GM15510 (cell line): ENCODE data around the gene WASHC3.

ENCODE experiments used
- POLR2A ChIP-seq: IDR thresholded peaks from 3 replicates; pipeline ENCODE4 v1.6.1; 2011; ENCODE audit warnings: borderline replicate concordance; ENCODE audit not compliant: insufficient read length; ENCODE audit errors: extremely low read depth

WASHC3 gene

GRCh38 chr12:102061560-102062418, at the start of gene WASHC3:
WASHC3 (minus strand) TSS chr12:102061991; CDS start chr12:102061962, 29 bp downstream.
- peak; percentile 74 for TF ChIP-seq POLR2A

GRCh38 chr12:102110782-102111181, 49.0 kb upstream of the WASHC3 start:
- TF ChIP-seq POLR2A: no peak

- TF ChIP-seq POLR2A: no peak
Observed at GRCh38 chr12:102107970-102108369, 46.2 kb upstream of the WASHC3 start.

- TF ChIP-seq POLR2A: no peak
Observed at GRCh38 chr12:102106905-102107304, 45.1 kb upstream of the WASHC3 start.

- no peak for TF ChIP-seq POLR2A
Observed at GRCh38 chr12:102096855-102097254, 35.1 kb upstream of the WASHC3 start.

- no peak for TF ChIP-seq POLR2A
Observed at GRCh38 chr12:102095677-102096263, 34.0 kb upstream of the WASHC3 start.

GRCh38 chr12:102093319-102093718, 31.5 kb upstream of the WASHC3 start:
- TF ChIP-seq POLR2A: no peak

GRCh38 chr12:102080842-102081241, 19.1 kb upstream of the WASHC3 start:
- TF ChIP-seq POLR2A: no peak

GRCh38 chr12:102069707-102070106, 7.9 kb upstream of the WASHC3 start:
- TF ChIP-seq POLR2A: no peak

GRCh38 chr12:102067574-102068258, 5.9 kb upstream of the WASHC3 start:
- no peak for TF ChIP-seq POLR2A

GRCh38 chr12:102064476-102064875, 2.7 kb upstream of the WASHC3 start:
- TF ChIP-seq POLR2A: no peak

GRCh38 chr12:102063069-102063468, 1.3 kb upstream of the WASHC3 start:
- TF ChIP-seq POLR2A: no peak

- no peak for TF ChIP-seq POLR2A
Observed at GRCh38 chr12:102062419-102062806, 622 bp upstream of the WASHC3 start.

GRCh38 chr12:102061096-102061559, 663 bp downstream of the WASHC3 start:
- no peak for TF ChIP-seq POLR2A

- no peak for TF ChIP-seq POLR2A
Observed at GRCh38 chr12:102059343-102059742, 2.4 kb downstream of the WASHC3 start.
